K562 (cell line): ENCODE measurements around the gene LRP2. TPM values are rescaled to one million over a fixed set of nuclear protein-coding genes. Genes with fewer than 3 reads are reported as not detected.

Experiments
- ATAC-seq: fragments of 200-7000 bp; cut with Tn5 transposase; 3 replicates; pipeline ENCODE4 v1.9.1; 2020; ENCODE audit warnings: moderate library complexity
- BruUV-seq: library from RNA; stranded (reverse); fragments of 400-500 nt; replicated peaks from 2 replicates; lab custom pipeline; 2021; lab: Mats Ljungman, UMichigan
- CTCF ChIA-PET: fragments of 300-600 bp; formaldehyde crosslinking; extraction: SDS; loops from one replicate; lab custom pipeline; 2021; ENCODE audit warnings: low intra/inter-chr PET ratio; lab: Yijun Ruan, JAX
- POLR2A ChIA-PET: fragments of 300-600, 350-650 bp; sonication (Branson Sonifier 250); formaldehyde crosslinking; extraction: SDS; loops from one replicate; lab custom pipeline; 2021; ENCODE audit warnings: antibody characterized with exemption, inconsistent platforms; lab: Yijun Ruan, JAX
- DNase-seq, 4 experiments: peaks; one replicate each; pipeline versions ENCODE4 v3.0.0 to v3.0.0-alpha.2; 2011 to 2018; ENCODE audit warnings: low spot score in 3 of 4, mixed read lengths in 3 of 4; ENCODE audit errors: extremely low read depth in 1 of 4
- FAIRE-seq: peaks from 2 replicates; lab custom pipeline; 2011; peaks lifted over from hg19 to GRCh38; lab: Jason Lieb, UNC
- H2AFZ ChIP-seq: 2 replicates; pipeline ENCODE4 v1.6.0; 2011; ENCODE audit warnings: low read depth, low read length, control low read depth, inconsistent platforms
- H3K27ac ChIP-seq: fragments of 200-600 bp; 3 replicates; pipeline ENCODE4 v1.8.0; 2011; ENCODE audit warnings: low read depth, mild to moderate bottlenecking, control low read depth, inconsistent platforms, low read length, moderate library complexity, mixed read lengths; ENCODE audit errors: extremely low read depth
- H3K27me3 ChIP-seq, 2 experiments: fragments of 300-600 bp in 1 of 2; 2 replicates in 1 of 2; 3 replicates in 1 of 2; pipeline versions ENCODE4 v1.6.0 to v1.8.0; 2011; ENCODE audit warnings: inconsistent platforms in 2 of 2, low read length in 2 of 2, mild to moderate bottlenecking in 1 of 2, mixed read lengths in 1 of 2, moderate library complexity in 1 of 2; ENCODE audit not compliant: control insufficient read depth in 2 of 2, insufficient read depth in 2 of 2
- H3K36me3 ChIP-seq: fragments of 300-600 bp; 3 replicates; pipeline ENCODE4 v1.8.0; 2011; ENCODE audit warnings: mild to moderate bottlenecking, low read length, inconsistent platforms; ENCODE audit not compliant: control insufficient read depth, insufficient read depth
- H3K4me1 ChIP-seq, 2 experiments: fragments of 200-600 bp in 1 of 2; replicated peaks in 1 of 2; 2 replicates in 1 of 2; 3 replicates in 1 of 2; pipeline versions ENCODE4 v1.5.1 to v1.8.0; 2011; ENCODE audit warnings: inconsistent platforms in 2 of 2, low read length in 2 of 2, mild to moderate bottlenecking in 1 of 2, mixed read lengths in 1 of 2, moderate library complexity in 1 of 2; ENCODE audit not compliant: control insufficient read depth in 2 of 2, insufficient read depth in 2 of 2
- H3K4me2 ChIP-seq: 2 replicates; pipeline ENCODE4 v1.6.1; 2011; ENCODE audit warnings: low read length, control low read depth, inconsistent platforms, mixed read lengths; ENCODE audit not compliant: insufficient read depth
- H3K4me3 ChIP-seq: fragments of 200-600 bp; sonication (generic), shearing (Covaris generic); 2 replicates; pipeline ENCODE4 v1.5.1; 2016; ENCODE audit warnings: control low read depth, inconsistent platforms
- H3K79me2 ChIP-seq: fragments of 200-600 bp; 3 replicates; pipeline ENCODE4 v1.8.0; 2011; ENCODE audit warnings: low read length, inconsistent platforms; ENCODE audit not compliant: control insufficient read depth, insufficient read depth
- H3K9ac ChIP-seq, 2 experiments: 2 replicates each; pipeline versions ENCODE4 v1.6.0 to v1.6.1; 2011; ENCODE audit warnings: low read depth in 2 of 2, low read length in 2 of 2, control low read depth in 1 of 2, inconsistent platforms in 1 of 2, mild to moderate bottlenecking in 1 of 2, mixed read lengths in 1 of 2; ENCODE audit not compliant: insufficient read depth in 1 of 2
- H3K9me1 ChIP-seq: one replicate; pipeline ENCODE4 v1.6.0; 2011; ENCODE audit warnings: inconsistent platforms, mild to moderate bottlenecking, low read length, moderate library complexity; ENCODE audit not compliant: control insufficient read depth, insufficient read depth
- H3K9me3 ChIP-seq: replicated peaks from 2 replicates; pipeline ENCODE4 v1.5.1; 2011; ENCODE audit warnings: low read depth, low read length, inconsistent platforms; ENCODE audit not compliant: control insufficient read depth, insufficient read depth
- H4K20me1 ChIP-seq: replicated peaks from 2 replicates; pipeline ENCODE4 v1.6.1; 2011; ENCODE audit warnings: low read length, inconsistent platforms, mixed read lengths; ENCODE audit not compliant: control insufficient read depth, insufficient read depth
- CTCF ChIP-seq, 3 experiments: IDR thresholded peaks in 2 of 3; conservative IDR thresholded peaks in 1 of 3; 2 replicates each; pipeline ENCODE4 v1.5.1; 2011 to 2012; ENCODE audit warnings: low read length in 3 of 3, mild to moderate bottlenecking in 3 of 3, control low read depth in 2 of 3, improper control_type of control experiment in 1 of 3, inconsistent platforms in 1 of 3, low read depth in 1 of 3, mixed read lengths in 1 of 3, moderate library complexity in 1 of 3; ENCODE audit not compliant: insufficient read depth in 2 of 3
- SREBF2 ChIP-seq: sonication (generic); formaldehyde crosslinking; IDR thresholded peaks from 2 replicates; pipeline ENCODE4 v1.4.0; 2020; ENCODE audit warnings: mild to moderate bottlenecking, missing genetic modification reagents
- ZNF24 ChIP-seq: fragments of 450-650 bp; IDR thresholded peaks from 2 replicates; pipeline ENCODE4 v1.6.1; 2016
- WGBS: fragments of 100-300 bp; shearing (Covaris generic); methylation state at CpG from one replicate; pipeline ENCODE4 v1.1.6; 2016; ENCODE audit warnings: low coverage, mixed read lengths; ENCODE audit not compliant: insufficient coverage; ENCODE audit errors: missing lambda C conversion rate; 5-methylcytosine and 5-hydroxymethylcytosine counted together
- in situ Hi-C: fragments of 300-500 bp; cut with MboI; formaldehyde crosslinking; loops from 4 replicates; pipeline ENCODE4 v1.15.0; 2018; ENCODE audit warnings: inconsistent platforms, mixed read lengths
- intact Hi-C: fragments of 100-400 bp; cut with micrococcal nuclease; formaldehyde crosslinking; loops from 2 replicates; pipeline ENCODE4 v1.14.2; 2022
- polyA plus RNA-seq, 8 experiments: library from polyadenylated mRNA; depleted of rRNA in 4 of 8; stranded (reverse) in 5 of 8; unstranded in 3 of 8; fragments of >200 nt; fragmentation: Nextera tagmentation in 2 of 8; fragmentation: Illumina TruSeq in 1 of 8; extraction: Ambion mirVana in 2 of 8; extraction: Trizol in 1 of 8; gene quantifications; 2 replicates each; pipeline versions ENCODE4 v1.2.1 to v1.2.3, GENCODE V29; 2011 to 2014; ENCODE audit warnings: inconsistent platforms in 1 of 8, missing spikeins in 1 of 8
- total RNA-seq, 7 experiments: library from RNA; depleted of rRNA in 6 of 7; stranded (reverse); fragments of >200 nt in 6 of 7; fragmentation: Illumina TruSeq in 2 of 7; extraction: Trizol in 2 of 7; gene quantifications; 2 replicates each; pipeline versions ENCODE4 v1.2.1 to v1.2.3, GENCODE V29; 2011 to 2021; ENCODE audit warnings: low replicate concordance in 1 of 7
- TF ChIP-seq, protein P1 (sequence below): sonication (generic); formaldehyde crosslinking; IDR thresholded peaks from 2 replicates; pipeline ENCODE4 v1.8.1; 2023; ENCODE audit warnings: mild to moderate bottlenecking, missing genetic modification reagents
- TF ChIP-seq, protein P2 (sequence below), 2 experiments: fragments of 450-650 bp; formaldehyde crosslinking in 1 of 2; IDR thresholded peaks; 2 replicates each; pipeline versions ENCODE4 v1.4.0 to v1.6.1; 2014 to 2020; ENCODE audit warnings: mild to moderate bottlenecking in 2 of 2, borderline replicate concordance in 1 of 2, low read depth in 1 of 2
- TF ChIP-seq, protein P3 (sequence below): fragments of 450-650 bp; formaldehyde crosslinking; IDR thresholded peaks from 2 replicates; pipeline ENCODE4 v1.4.0; 2022; ENCODE audit warnings: missing genetic modification characterization

LRP2 gene
- total and polyA plus RNA-seq, 9 of the 15 experiments (the other 6 are each of a cell fraction or from before 2014, with no cell fraction given), result 0.04 to 0.18 (median 0.11) TPM; not detected in 1

- Histone ChIP-seq H3K27ac (no peak overlapping the region), H3K4me1 (no peaks in the 10 kb centered on the region), H3K27me3 (peaks cover 4 to 10% of the 10 kb centered on the region in 2 experiments; a peak in 4 of 5 replicates), H4K20me1 (no peaks in the 10 kb centered on the region), H3K36me3 (no peaks in the 10 kb centered on the region), H3K9me1 (no peaks in the 10 kb centered on the region), H3K4me2 (no peak overlapping the region), H3K9ac (no peak overlapping the region), H2AFZ (no peak overlapping the region), H3K79me2 (no peaks in the 10 kb centered on the region), H3K4me3 (no peak overlapping the region), H3K9me3 (no peaks in the 10 kb centered on the region)
- CTCF ChIA-PET, result no interaction called here
- FAIRE-seq (no peak), ATAC-seq (peak; percentile 70; the same call in 2 of the 3 replicates), DNase-seq (peak in 3 of 4 experiments; percentile 15 to 26 (median 21))
- no TSS peak for BruUV-seq
- POLR2A ChIA-PET, result no interaction called here
- intact Hi-C loops (no loop called here), in situ Hi-C loops (no loop called here)
- 0% methylated on average over 1 of the region's 1 CpG for WGBS
- TF ChIP-seq ZNF24 (peak; percentile 51; the same call in 1 of the 2 replicates), CTCF (IDR thresholded peaks at IDR 0.05 in 2 of 3, conservative IDR thresholded peaks at IDR 0.05 in 1 of 3; ENCODE audit: insufficient read depth in 2 of 3, low read depth in 1 of 3, low read length in 3 of 3) (peak; percentile 34 to 36 (median 36); a peak in 5 of 6 replicates), SREBF2 (CRISPR knock-in tag) (no peak)
- TF ChIP-seq, protein P1, sequence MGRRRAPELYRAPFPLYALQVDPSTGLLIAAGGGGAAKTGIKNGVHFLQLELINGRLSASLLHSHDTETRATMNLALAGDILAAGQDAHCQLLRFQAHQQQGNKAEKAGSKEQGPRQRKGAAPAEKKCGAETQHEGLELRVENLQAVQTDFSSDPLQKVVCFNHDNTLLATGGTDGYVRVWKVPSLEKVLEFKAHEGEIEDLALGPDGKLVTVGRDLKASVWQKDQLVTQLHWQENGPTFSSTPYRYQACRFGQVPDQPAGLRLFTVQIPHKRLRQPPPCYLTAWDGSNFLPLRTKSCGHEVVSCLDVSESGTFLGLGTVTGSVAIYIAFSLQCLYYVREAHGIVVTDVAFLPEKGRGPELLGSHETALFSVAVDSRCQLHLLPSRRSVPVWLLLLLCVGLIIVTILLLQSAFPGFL, result no peak
- TF ChIP-seq, protein P2, sequence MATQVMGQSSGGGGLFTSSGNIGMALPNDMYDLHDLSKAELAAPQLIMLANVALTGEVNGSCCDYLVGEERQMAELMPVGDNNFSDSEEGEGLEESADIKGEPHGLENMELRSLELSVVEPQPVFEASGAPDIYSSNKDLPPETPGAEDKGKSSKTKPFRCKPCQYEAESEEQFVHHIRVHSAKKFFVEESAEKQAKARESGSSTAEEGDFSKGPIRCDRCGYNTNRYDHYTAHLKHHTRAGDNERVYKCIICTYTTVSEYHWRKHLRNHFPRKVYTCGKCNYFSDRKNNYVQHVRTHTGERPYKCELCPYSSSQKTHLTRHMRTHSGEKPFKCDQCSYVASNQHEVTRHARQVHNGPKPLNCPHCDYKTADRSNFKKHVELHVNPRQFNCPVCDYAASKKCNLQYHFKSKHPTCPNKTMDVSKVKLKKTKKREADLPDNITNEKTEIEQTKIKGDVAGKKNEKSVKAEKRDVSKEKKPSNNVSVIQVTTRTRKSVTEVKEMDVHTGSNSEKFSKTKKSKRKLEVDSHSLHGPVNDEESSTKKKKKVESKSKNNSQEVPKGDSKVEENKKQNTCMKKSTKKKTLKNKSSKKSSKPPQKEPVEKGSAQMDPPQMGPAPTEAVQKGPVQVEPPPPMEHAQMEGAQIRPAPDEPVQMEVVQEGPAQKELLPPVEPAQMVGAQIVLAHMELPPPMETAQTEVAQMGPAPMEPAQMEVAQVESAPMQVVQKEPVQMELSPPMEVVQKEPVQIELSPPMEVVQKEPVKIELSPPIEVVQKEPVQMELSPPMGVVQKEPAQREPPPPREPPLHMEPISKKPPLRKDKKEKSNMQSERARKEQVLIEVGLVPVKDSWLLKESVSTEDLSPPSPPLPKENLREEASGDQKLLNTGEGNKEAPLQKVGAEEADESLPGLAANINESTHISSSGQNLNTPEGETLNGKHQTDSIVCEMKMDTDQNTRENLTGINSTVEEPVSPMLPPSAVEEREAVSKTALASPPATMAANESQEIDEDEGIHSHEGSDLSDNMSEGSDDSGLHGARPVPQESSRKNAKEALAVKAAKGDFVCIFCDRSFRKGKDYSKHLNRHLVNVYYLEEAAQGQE (IDR thresholded peaks at IDR 0.05; ENCODE audit: borderline replicate concordance), result peak; percentile 9; the same call in 1 of the 2 replicates
- TF ChIP-seq, protein P2 (CRISPR knock-in tag; IDR thresholded peaks at IDR 0.05; ENCODE audit: low read depth), result no peak
- TF ChIP-seq, protein P3, sequence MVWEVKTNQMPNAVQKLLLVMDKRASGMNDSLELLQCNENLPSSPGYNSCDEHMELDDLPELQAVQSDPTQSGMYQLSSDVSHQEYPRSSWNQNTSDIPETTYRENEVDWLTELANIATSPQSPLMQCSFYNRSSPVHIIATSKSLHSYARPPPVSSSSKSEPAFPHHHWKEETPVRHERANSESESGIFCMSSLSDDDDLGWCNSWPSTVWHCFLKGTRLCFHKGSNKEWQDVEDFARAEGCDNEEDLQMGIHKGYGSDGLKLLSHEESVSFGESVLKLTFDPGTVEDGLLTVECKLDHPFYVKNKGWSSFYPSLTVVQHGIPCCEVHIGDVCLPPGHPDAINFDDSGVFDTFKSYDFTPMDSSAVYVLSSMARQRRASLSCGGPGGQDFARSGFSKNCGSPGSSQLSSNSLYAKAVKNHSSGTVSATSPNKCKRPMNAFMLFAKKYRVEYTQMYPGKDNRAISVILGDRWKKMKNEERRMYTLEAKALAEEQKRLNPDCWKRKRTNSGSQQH, result no peak
These were observed 102.1 kb downstream of the LRP2 start for GRCh38 chr2:169260246-169260645.
